DOHH2 (cell line): ENCODE measurements around the gene TRO.
A peak's percentile ranks its signal among the peaks of the same experiment; 100 is the strongest.

ENCODE experiments used
- H3F3A ChIP-seq: fragments of 200-600 bp; sonication (generic), shearing (Covaris generic); 2 replicates; pipeline ENCODE4 v1.6.0; 2016; ENCODE audit warnings: antibody characterized with exemption, mild to moderate bottlenecking; ENCODE audit not compliant: control insufficient read depth, insufficient read depth
- H3K27ac ChIP-seq: fragments of 200-600 bp; sonication (generic); 2 replicates; pipeline ENCODE4 v1.5.1; 2014; ENCODE audit warnings: low read depth, mild to moderate bottlenecking, low read length, moderate library complexity
- H3K27me3 ChIP-seq: fragments of 200-600 bp; sonication (generic); 2 replicates; pipeline ENCODE4 v1.6.1; 2014; ENCODE audit warnings: mild to moderate bottlenecking, low read length, mixed read lengths; ENCODE audit not compliant: control insufficient read depth
- H3K36me3 ChIP-seq: fragments of 200-600 bp; sonication (generic); 2 replicates; pipeline ENCODE4 v1.6.1; 2014; ENCODE audit warnings: mild to moderate bottlenecking, low read length, moderate library complexity, mixed read lengths; ENCODE audit not compliant: control insufficient read depth
- H3K4me1 ChIP-seq: fragments of 200-600 bp; sonication (generic); 2 replicates; pipeline ENCODE4 v1.6.1; 2014; ENCODE audit warnings: mild to moderate bottlenecking, low read length, mixed read lengths; ENCODE audit not compliant: control insufficient read depth
- H3K4me2 ChIP-seq: fragments of 200-600 bp; sonication (generic); 2 replicates; pipeline ENCODE4 v1.6.0; 2014; ENCODE audit warnings: mild to moderate bottlenecking, low read length, moderate library complexity
- H3K4me3 ChIP-seq: fragments of 200-600 bp; sonication (generic); 2 replicates; pipeline ENCODE4 v1.5.1; 2014; ENCODE audit warnings: mild to moderate bottlenecking, low read length, mixed read lengths
- H3K79me2 ChIP-seq: fragments of 200-600 bp; sonication (generic); 2 replicates; pipeline ENCODE4 v1.6.1; 2014; ENCODE audit warnings: mild to moderate bottlenecking, low read length, mixed read lengths; ENCODE audit not compliant: control insufficient read depth
- H3K9me2 ChIP-seq: fragments of 200-600 bp; sonication (generic); replicated peaks from 2 replicates; pipeline ENCODE4 v1.6.1; 2014; ENCODE audit warnings: mild to moderate bottlenecking, low read length, mixed read lengths; ENCODE audit not compliant: control insufficient read depth
- H3K9me3 ChIP-seq: fragments of 200-600 bp; sonication (generic); 2 replicates; pipeline ENCODE4 v1.6.1; 2014; ENCODE audit warnings: antibody characterized with exemption, low read length, mixed read lengths; ENCODE audit not compliant: control insufficient read depth, insufficient read depth
- H4K20me1 ChIP-seq: fragments of 200-600 bp; sonication (generic); 2 replicates; pipeline ENCODE4 v1.6.0; 2014; ENCODE audit warnings: low read depth, mild to moderate bottlenecking, antibody characterized with exemption, low read length, moderate library complexity; ENCODE audit not compliant: control insufficient read depth, insufficient read depth
- CTCF ChIP-seq: fragments of 200-600 bp; sonication (generic); IDR thresholded peaks from one replicate; pipeline ENCODE4 v1.5.1; 2014; ENCODE audit warnings: antibody characterized with exemption, mild to moderate bottlenecking, low read depth, low read length; ENCODE audit not compliant: poor library complexity, severe bottlenecking
- EZH2phosphoT487 ChIP-seq: fragments of 200-600 bp; sonication (generic); IDR thresholded peaks from 2 replicates; pipeline ENCODE4 v1.6.1; 2017; ENCODE audit warnings: borderline replicate concordance, mild to moderate bottlenecking, antibody characterized with exemption, low read length, moderate library complexity, mixed read lengths

TRO gene

GRCh38 chrX:54920610-54921426 lies at the start of gene TRO:
TSS of gene TRO (plus strand) at chrX:54920824. CDS start at chrX:54922247, 1,423 bp downstream.
- Histone ChIP-seq H3K9me3 (no peaks in the 10 kb centered on the region), H4K20me1 (no peaks in the 10 kb centered on the region), H3K9me2 (no peaks in the 10 kb centered on the region), H3K4me1 (no peaks in the 10 kb centered on the region), H3K79me2 (no peaks in the 10 kb centered on the region), H3K36me3 (no peaks in the 10 kb centered on the region), H3K4me2 (no peak within 1 kb of the TSS), H3K27me3 (no peaks in the 10 kb centered on the region), H3K27ac (no peak within 1 kb of the TSS), H3F3A (no peaks in the 10 kb centered on the region), H3K4me3 (no peak within 1 kb of the TSS)
- no peak for TF ChIP-seq CTCF
- TF ChIP-seq EZH2phosphoT487: no peak

GRCh38 chrX:54885740-54886139 lies 34.9 kb upstream of the TRO start:
- TF ChIP-seq CTCF (no peak), EZH2phosphoT487 (no peak)
- H3K4me1 ChIP-seq: no peaks in the 10 kb centered on the region
- no peaks in the 10 kb centered on the region for H3K9me2 ChIP-seq
- H3K79me2 ChIP-seq: no peaks in the 10 kb centered on the region
- no peaks in the 10 kb centered on the region for H3K36me3 ChIP-seq
- no peak overlapping the region for H3K27ac ChIP-seq
- H3K27me3 ChIP-seq: no peaks in the 10 kb centered on the region
- no peaks in the 10 kb centered on the region for H3K9me3 ChIP-seq
- no peaks in the 10 kb centered on the region for H4K20me1 ChIP-seq
- no peaks in the 10 kb centered on the region for H3F3A ChIP-seq
- H3K4me2 ChIP-seq: no peak overlapping the region
- no peak overlapping the region for H3K4me3 ChIP-seq

GRCh38 chrX:54891573-54891972 lies 29.1 kb upstream of the TRO start:
- Histone ChIP-seq H3K9me3 (no peaks in the 10 kb centered on the region), H4K20me1 (no peaks in the 10 kb centered on the region), H3K4me3 (no peak overlapping the region), H3K4me1 (no peaks in the 10 kb centered on the region), H3K36me3 (no peaks in the 10 kb centered on the region), H3K27ac (no peak overlapping the region), H3K27me3 (no peaks in the 10 kb centered on the region), H3F3A (no peaks in the 10 kb centered on the region), H3K79me2 (no peaks in the 10 kb centered on the region), H3K9me2 (no peaks in the 10 kb centered on the region), H3K4me2 (no peak overlapping the region)
- peak; percentile 38 for TF ChIP-seq CTCF
- no peak for TF ChIP-seq EZH2phosphoT487
